ENCODE data around the gene P3H1. TPM values are rescaled to one million over a fixed set of nuclear protein-coding genes. Genes with fewer than 3 reads are reported as not detected.

The P3H1 gene
- total RNA-seq, 1 donor from 2014 or later, result 86.0 TPM

DNA sequence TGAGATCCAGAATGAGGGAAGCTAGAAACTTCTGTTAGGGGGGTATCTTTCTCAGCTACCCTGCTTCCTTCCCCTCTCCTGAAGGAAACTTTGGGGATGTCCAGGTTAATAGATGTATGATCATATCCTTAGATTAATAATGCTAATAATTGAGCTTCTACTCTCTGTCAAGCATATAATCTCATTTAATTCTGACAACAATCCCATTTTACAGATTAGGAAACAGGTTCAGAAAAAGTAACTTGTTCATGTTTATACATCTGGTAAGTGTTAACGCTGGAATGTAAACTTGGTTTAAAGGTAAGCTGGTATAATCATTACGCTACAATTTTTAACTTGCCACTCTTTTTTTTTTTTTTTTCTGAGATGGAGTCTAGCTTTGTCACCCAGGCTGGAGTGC is 16.3 kb upstream of the P3H1 start:
- Mint-ChIP-seq H3K27me3 (ENCODE audit: unreplicated experiment) (peaks cover 9% of the 10 kb centered on the region), H3K4me3 (ENCODE audit: unreplicated experiment) (no peak overlapping the region), H3K36me3 (ENCODE audit: unreplicated experiment) (peaks cover 5% of the 10 kb centered on the region), H3K27ac (ENCODE audit: unreplicated experiment) (no peak overlapping the region), H3K9me3 (ENCODE audit: unreplicated experiment) (peaks cover 2% of the 10 kb centered on the region), H3K4me1 (ENCODE audit: low read depth, unreplicated experiment) (peaks cover 15% of the 10 kb centered on the region)
- no peak for TF ChIP-seq CTCF (IDR thresholded peaks at IDR 0.05; ENCODE audit: partially characterized antibody, unreplicated experiment)
- DNase-seq, result no peak

DNA sequence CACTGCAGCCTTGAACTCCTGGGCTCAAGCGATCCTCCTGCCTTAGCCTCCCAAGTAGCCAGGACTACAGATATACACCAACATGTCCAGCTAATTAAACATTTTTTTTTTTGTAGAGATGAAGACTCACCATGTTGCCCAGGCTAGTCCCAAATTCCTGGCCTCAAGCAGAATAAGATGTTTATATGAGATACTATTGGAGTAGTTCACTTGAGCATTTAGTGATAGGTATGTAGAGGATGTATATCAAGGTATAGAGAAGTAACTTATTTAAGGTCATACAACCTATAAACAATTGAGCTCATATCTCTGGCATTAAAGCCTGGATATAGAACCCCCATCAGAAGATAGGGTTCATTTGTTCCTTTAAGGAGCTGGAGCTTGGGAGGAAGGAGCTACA is 13.3 kb upstream of the P3H1 start:
- H3K27ac Mint-ChIP-seq (ENCODE audit: unreplicated experiment), result no peak overlapping the region
- DNase-seq, result no peak
- H3K4me1 Mint-ChIP-seq (ENCODE audit: low read depth, unreplicated experiment), result peaks cover 4% of the 10 kb centered on the region
- H3K36me3 Mint-ChIP-seq (ENCODE audit: unreplicated experiment), result peaks cover 5% of the 10 kb centered on the region
- TF ChIP-seq CTCF (IDR thresholded peaks at IDR 0.05; ENCODE audit: partially characterized antibody, unreplicated experiment), result no peak
- H3K4me3 Mint-ChIP-seq (ENCODE audit: unreplicated experiment), result no peak overlapping the region
- H3K27me3 Mint-ChIP-seq (ENCODE audit: unreplicated experiment), result peaks cover 1% of the 10 kb centered on the region
- no peaks in the 10 kb centered on the region for H3K9me3 Mint-ChIP-seq (ENCODE audit: unreplicated experiment)

DNA sequence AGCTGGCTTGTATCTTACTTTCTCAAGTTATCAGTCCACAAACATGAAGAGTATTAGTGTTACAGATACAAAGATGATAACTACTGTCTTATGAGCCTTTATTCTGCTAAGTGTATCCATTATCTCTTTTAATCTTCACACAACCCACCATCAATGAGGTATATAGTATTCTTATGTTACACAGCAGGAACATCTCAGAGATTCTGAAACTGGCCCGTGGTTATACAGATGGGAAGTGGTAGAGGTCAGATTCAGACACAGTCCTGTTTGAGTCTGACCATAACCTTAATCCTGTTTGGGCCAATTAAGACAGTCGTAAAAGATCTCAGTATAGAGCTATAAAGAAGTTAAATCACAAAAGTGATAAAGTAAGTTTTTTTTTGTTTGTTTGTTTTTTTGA is 12.9 kb upstream of the P3H1 start:
- Mint-ChIP-seq H3K4me3 (ENCODE audit: unreplicated experiment) (no peak overlapping the region), H3K9me3 (ENCODE audit: unreplicated experiment) (no peaks in the 10 kb centered on the region), H3K36me3 (ENCODE audit: unreplicated experiment) (peaks cover 5% of the 10 kb centered on the region), H3K27me3 (ENCODE audit: unreplicated experiment) (peaks cover 1% of the 10 kb centered on the region), H3K27ac (ENCODE audit: unreplicated experiment) (no peak overlapping the region), H3K4me1 (ENCODE audit: low read depth, unreplicated experiment) (peaks cover 4% of the 10 kb centered on the region)
- DNase-seq, result no peak
- TF ChIP-seq CTCF (IDR thresholded peaks at IDR 0.05; ENCODE audit: partially characterized antibody, unreplicated experiment), result no peak

DNA sequence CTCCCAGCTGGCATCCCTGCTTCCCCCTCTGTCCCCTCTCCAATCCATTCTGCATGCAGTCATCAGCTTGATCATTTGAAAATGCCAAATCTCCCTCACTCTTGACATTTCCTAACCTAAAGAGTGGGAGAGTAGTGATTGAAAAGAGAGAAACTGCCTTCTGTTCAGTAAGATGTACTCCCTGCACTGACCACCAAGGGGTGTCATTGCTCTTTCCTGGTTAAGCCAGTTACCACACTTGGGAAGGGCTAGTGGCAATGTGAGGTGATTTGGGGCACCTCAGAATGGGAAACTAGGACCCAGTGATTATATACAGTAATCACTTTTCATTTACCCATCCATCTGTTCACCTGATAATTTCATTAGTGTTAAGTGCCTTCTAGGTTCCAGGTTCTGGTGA is 11.0 kb upstream of the P3H1 start:
- Mint-ChIP-seq H3K27ac (ENCODE audit: unreplicated experiment) (peak overlapping the region; percentile 21), H3K9me3 (ENCODE audit: unreplicated experiment) (no peaks in the 10 kb centered on the region), H3K4me1 (ENCODE audit: low read depth, unreplicated experiment) (no peaks in the 10 kb centered on the region), H3K4me3 (ENCODE audit: unreplicated experiment) (no peak overlapping the region), H3K36me3 (ENCODE audit: unreplicated experiment) (no peaks in the 10 kb centered on the region), H3K27me3 (ENCODE audit: unreplicated experiment) (peaks cover 1% of the 10 kb centered on the region)
- TF ChIP-seq CTCF (IDR thresholded peaks at IDR 0.05; ENCODE audit: partially characterized antibody, unreplicated experiment), result peak; percentile 72
- DNase-seq, result peak; percentile 48

DNA sequence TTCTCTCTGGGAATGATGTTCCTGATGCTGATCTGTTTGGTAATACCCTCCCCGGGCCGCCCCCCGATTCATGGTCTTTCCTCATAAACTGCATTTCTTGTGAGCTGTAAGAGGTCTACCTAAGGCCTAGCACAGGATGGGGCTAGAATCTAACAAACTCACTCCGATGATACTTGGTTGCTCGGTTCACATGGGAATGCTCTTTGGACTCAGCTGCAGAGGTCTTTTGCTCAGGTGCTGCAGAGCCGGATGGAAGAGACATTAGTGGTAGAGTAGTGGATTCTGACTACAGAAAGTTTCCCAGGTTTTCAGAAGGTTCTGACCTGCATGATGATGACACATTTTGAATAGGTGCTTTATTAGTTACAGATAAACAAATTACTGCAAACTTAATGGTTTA is 9.7 kb upstream of the P3H1 start:
- H3K27me3 Mint-ChIP-seq (ENCODE audit: unreplicated experiment), result peaks cover 1% of the 10 kb centered on the region
- H3K4me3 Mint-ChIP-seq (ENCODE audit: unreplicated experiment), result no peak overlapping the region
- no peak for TF ChIP-seq CTCF (IDR thresholded peaks at IDR 0.05; ENCODE audit: partially characterized antibody, unreplicated experiment)
- DNase-seq, result no peak
- H3K4me1 Mint-ChIP-seq (ENCODE audit: low read depth, unreplicated experiment), result peaks cover 5% of the 10 kb centered on the region
- no peaks in the 10 kb centered on the region for H3K36me3 Mint-ChIP-seq (ENCODE audit: unreplicated experiment)
- H3K27ac Mint-ChIP-seq (ENCODE audit: unreplicated experiment), result no peak overlapping the region
- no peaks in the 10 kb centered on the region for H3K9me3 Mint-ChIP-seq (ENCODE audit: unreplicated experiment)
